DMS79 treated with DMSO at 0.1 percent for 48 hours (cell line): ENCODE data around the gene ADGRD1.

Experiments used
- DNase-seq: peaks from one replicate; lab custom pipeline; 2025; lab: John Stamatoyannopoulos, UW

ADGRD1 gene

GRCh38 chr12:131074221-131075083 lies 120.7 kb downstream of the ADGRD1 start:
- DNase-seq: no peak

- DNase-seq: no peak
Observed at GRCh38 chr12:131075194-131075593, 121.5 kb downstream of the ADGRD1 start.

GRCh38 chr12:131075611-131076010 lies 121.9 kb downstream of the ADGRD1 start:
- no peak for DNase-seq

- DNase-seq: no peak
Observed at GRCh38 chr12:131076296-131076695, 122.6 kb downstream of the ADGRD1 start.

- no peak for DNase-seq
Observed at GRCh38 chr12:131076791-131077747, 123.4 kb downstream of the ADGRD1 start.

GRCh38 chr12:131077931-131078391 lies 124.3 kb downstream of the ADGRD1 start:
- no peak for DNase-seq

GRCh38 chr12:131082290-131083194 lies 128.8 kb downstream of the ADGRD1 start:
- no peak for DNase-seq

- DNase-seq: no peak
Observed at GRCh38 chr12:131084341-131085011, 130.8 kb downstream of the ADGRD1 start.

- DNase-seq: no peak
Observed at GRCh38 chr12:131085125-131085815, 131.6 kb downstream of the ADGRD1 start.

GRCh38 chr12:131085816-131086591 lies 132.3 kb downstream of the ADGRD1 start:
- no peak for DNase-seq

GRCh38 chr12:131087302-131087818 lies 133.7 kb downstream of the ADGRD1 start:
- DNase-seq: no peak

- DNase-seq: no peak
Observed at GRCh38 chr12:131087991-131088700, 134.4 kb downstream of the ADGRD1 start.

- DNase-seq: no peak
Observed at GRCh38 chr12:131088701-131089530, 135.2 kb downstream of the ADGRD1 start.

GRCh38 chr12:131089531-131090273 lies 136.0 kb downstream of the ADGRD1 start:
- no peak for DNase-seq

GRCh38 chr12:131090274-131091210 lies 136.8 kb downstream of the ADGRD1 start:
- DNase-seq: no peak

GRCh38 chr12:131091413-131091975 lies 137.8 kb downstream of the ADGRD1 start:
- no peak for DNase-seq
